Panc1 (cell line): ENCODE results near the gene IMP4. TPM values are rescaled to one million over a fixed set of nuclear protein-coding genes. Genes with fewer than 3 reads are reported as not detected.

Source experiments
- ATAC-seq: fragments of 200-7000 bp; cut with Tn5 transposase; 2 replicates; pipeline ENCODE4 v1.9.1; 2020; ENCODE audit warnings: mild to moderate bottlenecking, moderate library complexity
- BruUV-seq: library from RNA; stranded (reverse); fragments of 400-500 nt; replicated peaks from 2 replicates; lab custom pipeline; 2021; lab: Mats Ljungman, UMichigan
- CTCF ChIA-PET: fragments of 300-600 bp; sonication (Branson Sonifier 250); formaldehyde crosslinking; loops from one replicate; lab custom pipeline; 2022; ENCODE audit warnings: antibody characterized with exemption; lab: Charles Lee
- POLR2A ChIA-PET: fragments of 300-600 bp; sonication (Branson Sonifier 250); formaldehyde crosslinking; loops from one replicate; lab custom pipeline; 2022; ENCODE audit warnings: antibody characterized with exemption; lab: Charles Lee
- DNase-seq: peaks from one replicate; pipeline ENCODE4 v3.0.0-alpha.2; 2010; ENCODE audit warnings: low read depth, low spot score
- H3K27ac ChIP-seq: 2 replicates; pipeline ENCODE4 v1.5.1; 2011; ENCODE audit warnings: mild to moderate bottlenecking, low read length, inconsistent platforms
- H3K27me3 ChIP-seq: fragments of 200-500 bp; sonication (Bioruptor generic); 2 replicates; pipeline ENCODE4 v1.6.0; 2014; ENCODE audit warnings: low read length, inconsistent platforms; ENCODE audit not compliant: control insufficient read depth, insufficient read depth
- H3K36me3 ChIP-seq: fragments of 200-500 bp; sonication (Bioruptor generic); 2 replicates; pipeline ENCODE4 v1.5.1; 2014; ENCODE audit warnings: inconsistent platforms, mild to moderate bottlenecking, low read length, moderate library complexity; ENCODE audit not compliant: control insufficient read depth, insufficient read depth
- H3K4me1 ChIP-seq: 2 replicates; pipeline ENCODE4 v1.5.1; 2011; ENCODE audit warnings: inconsistent platforms, mild to moderate bottlenecking, low read length, moderate library complexity; ENCODE audit not compliant: control insufficient read depth, insufficient read depth
- H3K4me3 ChIP-seq, 2 experiments: 2 replicates each; pipeline ENCODE4 v1.5.1; 2011 to 2012; ENCODE audit warnings: low read depth in 2 of 2, low read length in 2 of 2, mild to moderate bottlenecking in 2 of 2, inconsistent platforms in 1 of 2, moderate library complexity in 1 of 2
- H3K9me3 ChIP-seq: fragments of 200-500 bp; sonication (Bioruptor generic); 2 replicates; pipeline ENCODE4 v1.5.1; 2014; ENCODE audit warnings: low read depth, mild to moderate bottlenecking, inconsistent platforms, low read length, moderate library complexity; ENCODE audit not compliant: control insufficient read depth, insufficient read depth
- CTCF ChIP-seq: fragments of 450-650 bp; IDR thresholded peaks from 2 replicates; pipeline ENCODE4 v1.5.1; 2017; ENCODE audit warnings: mild to moderate bottlenecking
- POLR2AphosphoS5 ChIP-seq: IDR thresholded peaks from 2 replicates; pipeline ENCODE4 v1.6.1; 2012; ENCODE audit warnings: mild to moderate bottlenecking, low read depth, low read length, moderate library complexity
- REST ChIP-seq, 2 experiments: IDR thresholded peaks; 2 replicates each; pipeline ENCODE4 v1.6.1; 2011 to 2012; ENCODE audit warnings: low read depth in 2 of 2, control low read depth in 1 of 2, low read length in 1 of 2, mild to moderate bottlenecking in 1 of 2, moderate library complexity in 1 of 2; ENCODE audit not compliant: insufficient read depth in 1 of 2
- SIN3A ChIP-seq: IDR thresholded peaks from 2 replicates; pipeline ENCODE4 v1.6.1; 2012; ENCODE audit warnings: low read depth, mild to moderate bottlenecking, low read length, moderate library complexity, borderline replicate concordance; ENCODE audit not compliant: insufficient read depth
- TCF7L2 ChIP-seq: IDR thresholded peaks from 2 replicates; pipeline ENCODE4 v1.6.1; 2011; ENCODE audit warnings: mild to moderate bottlenecking, low read depth, low read length, inconsistent platforms
- in situ Hi-C: cut with HindIII; loops from 2 replicates; pipeline ENCODE4 v1.10.0; 2016; ENCODE audit warnings: low sequenced_read_pairs, low pct_unique_long_range_greater_than_20kb
- intact Hi-C: fragments of 100-400 bp; cut with micrococcal nuclease; formaldehyde crosslinking; loops from one replicate; pipeline ENCODE4 v1.10.0; 2022; ENCODE audit not compliant: unreplicated experiment
- total RNA-seq: library from RNA; stranded (reverse); gene quantifications from one replicate; pipeline ENCODE4 v1.2.1, GENCODE V29; 2021; ENCODE audit not compliant: unreplicated experiment

The IMP4 gene
- total RNA-seq, 1 experiment from 2014 or later: 104 TPM

GRCh38 chr2:130374587-130375290 lies 32.0 kb downstream of the IMP4 start:
- BruUV-seq: no TSS peak
- no peaks in the 10 kb centered on the region for H3K9me3 ChIP-seq
- no peaks in the 10 kb centered on the region for H3K27me3 ChIP-seq
- no peak overlapping the region for H3K27ac ChIP-seq
- intact Hi-C loops (no loop called here), in situ Hi-C loops (no loop called here)
- peaks cover 11% of the 10 kb centered on the region for H3K4me1 ChIP-seq
- DNase-seq (no peak), ATAC-seq (no peak)
- POLR2A ChIA-PET: no interaction called here
- TF ChIP-seq SIN3A: no peak
- TF ChIP-seq POLR2AphosphoS5: no peak
- TF ChIP-seq REST (IDR thresholded peaks at IDR 0.05; ENCODE audit: insufficient read depth in 1 of 2, low read depth in 2 of 2, low read length in 1 of 2): no peak
- no peak for TF ChIP-seq CTCF
- TF ChIP-seq TCF7L2: no peak
- H3K36me3 ChIP-seq: no peaks in the 10 kb centered on the region
- CTCF ChIA-PET: no interaction called here
- H3K4me3 ChIP-seq: no peak overlapping the region

GRCh38 chr2:130375291-130376266 lies 32.9 kb downstream of the IMP4 start:
- no peaks in the 10 kb centered on the region for H3K9me3 ChIP-seq
- ChIA-PET CTCF (no interaction called here), POLR2A (no interaction called here)
- no TSS peak for BruUV-seq
- intact Hi-C loops: no loop called here
- ATAC-seq (no peak), DNase-seq (no peak)
- no peak overlapping the region for H3K27ac ChIP-seq
- in situ Hi-C loops: no loop called here
- no peak for TF ChIP-seq REST (IDR thresholded peaks at IDR 0.05; ENCODE audit: insufficient read depth in 1 of 2, low read depth in 2 of 2, low read length in 1 of 2)
- TF ChIP-seq SIN3A: no peak
- no peak for TF ChIP-seq TCF7L2
- no peak for TF ChIP-seq POLR2AphosphoS5
- TF ChIP-seq CTCF: no peak
- no peak overlapping the region for H3K4me3 ChIP-seq
- H3K4me1 ChIP-seq: peaks cover 11% of the 10 kb centered on the region
- H3K36me3 ChIP-seq: no peaks in the 10 kb centered on the region
- no peaks in the 10 kb centered on the region for H3K27me3 ChIP-seq
